Lung (tissue), 16 donors: ENCODE results near the gene ARMCX6. TPM values are rescaled to one million over a fixed set of nuclear protein-coding genes. Genes with fewer than 3 reads are reported as not detected.
A peak's percentile ranks its signal among the peaks of the same experiment; 100 is the strongest.

Source experiments
- ATAC-seq: fragments of 200-7000 bp; cut with Tn5 transposase; one replicate; pipeline ENCODE4 v1.9.1; 2020; ENCODE audit warnings: moderate number of reproducible peaks; ENCODE audit not compliant: insufficient read depth, low FRiP score
- DNase-seq, 3 donors: peaks; one replicate each; pipeline ENCODE4 v3.0.0-alpha.2; 2013 to 2017
- H3K27ac ChIP-seq, 2 donors: one replicate each; pipeline ENCODE4 v1.5.1; 2013; ENCODE audit warnings: mild to moderate bottlenecking in 2 of 2, moderate library complexity in 2 of 2, control low read depth in 1 of 2, inconsistent platforms in 1 of 2, low read depth in 1 of 2, low read length in 1 of 2
- H3K27me3 ChIP-seq, 3 donors: one replicate each; pipeline ENCODE4 v1.5.1; 2013; ENCODE audit warnings: low read length in 2 of 3; ENCODE audit not compliant: control insufficient read depth in 3 of 3, insufficient read depth in 3 of 3
- H3K36me3 ChIP-seq, 4 donors: one replicate each; pipeline ENCODE4 v1.5.1; 2013; ENCODE audit warnings: low read length in 4 of 4, mild to moderate bottlenecking in 1 of 4, moderate library complexity in 1 of 4; ENCODE audit not compliant: control insufficient read depth in 4 of 4, insufficient read depth in 4 of 4
- H3K4me1 ChIP-seq, 5 donors: one replicate each; pipeline ENCODE4 v1.5.1; 2013; ENCODE audit warnings: low read length in 5 of 5, mild to moderate bottlenecking in 2 of 5, moderate library complexity in 1 of 5; ENCODE audit not compliant: control insufficient read depth in 5 of 5, insufficient read depth in 5 of 5
- H3K4me3 ChIP-seq: one replicate; pipeline ENCODE4 v1.5.1; 2013; ENCODE audit warnings: mild to moderate bottlenecking, control low read depth, moderate library complexity
- H3K9ac ChIP-seq, 2 donors: one replicate each; pipeline ENCODE4 v1.5.1; 2013; ENCODE audit warnings: low read length in 2 of 2, control low read depth in 1 of 2; ENCODE audit not compliant: insufficient read depth in 1 of 2
- H3K9me3 ChIP-seq, 4 donors: one replicate each; pipeline ENCODE4 v1.5.1; 2013; ENCODE audit warnings: low read length in 3 of 4, mild to moderate bottlenecking in 1 of 4, moderate library complexity in 1 of 4; ENCODE audit not compliant: control insufficient read depth in 4 of 4, insufficient read depth in 3 of 4
- WGBS, 2 donors: extraction: QIAGEN DNeasy Blood & Tissue Kit; methylation state at CpG; one replicate each; pipeline ENCODE4 v1.1.7; 2013; 5-methylcytosine and 5-hydroxymethylcytosine counted together
- long read RNA-seq, 5 donors: transcript quantifications; one replicate each; lab custom pipeline, GENCODE V29; 2026
- polyA plus RNA-seq, 2 donors: library from polyadenylated mRNA; stranded (reverse); fragments of 200-250 nt; gene quantifications; one replicate each; pipeline ENCODE4 v1.2.1, GENCODE V29; 2013
- total RNA-seq, 2 donors: library from RNA; depleted of rRNA in 1 of 2; stranded (reverse); fragments of >200 nt in 1 of 2; gene quantifications; one replicate each; pipeline ENCODE4 v1.2.1, GENCODE V29; 2014 to 2021
- TF ChIP-seq, protein P1 (sequence below): IDR thresholded peaks from 2 replicates; pipeline ENCODE4 v1.5.1; 2012; ENCODE audit warnings: mild to moderate bottlenecking; ENCODE audit errors: control extremely low read depth, extremely low read depth
- donor health status: control.
- donor health status: control.
- donor health status: Bipolar disorder and iron deficiency.
- donor health status: healthy.
- donor health status: DM: yes; HTN: yes; CAD: no.

The ARMCX6 gene
- total RNA-seq, result 10 to 100 TPM; 40.1 to 51.8 TPM
- 10 to 100 TPM; 26.5 to 32.3 TPM for polyA plus RNA-seq
- long read RNA-seq, donor 1, transcript ARMCX6-201 (3 exons, 1,846 nt), result minor isoform, 13 of 36 reads
- long read RNA-seq, donor 1, transcript ARMCX6-206 (4 exons, 846 nt), result major isoform, 16 of 36 reads
- long read RNA-seq, donor 1, partial matches to known transcripts, result 0 of 36 reads
- long read RNA-seq, donor 1, other reads (novel, unspliced or antisense), result 5 of 36 reads
- long read RNA-seq, donor 2, transcript ARMCX6-201 (3 exons, 1,846 nt), result major isoform, 8 of 221 reads
- long read RNA-seq, donor 2, transcript ARMCX6-206 (4 exons, 846 nt), result minor isoform, 6 of 221 reads
- long read RNA-seq, donor 2, partial matches to known transcripts, result 199 of 221 reads
- long read RNA-seq, donor 2, other reads (novel, unspliced or antisense), result 7 of 221 reads
- long read RNA-seq, donor 3, transcript ARMCX6-206 (4 exons, 846 nt), result major isoform, 11 of 16 reads
- long read RNA-seq, donor 3, transcript ARMCX6-201 (3 exons, 1,846 nt), result minor isoform, 5 of 16 reads
- long read RNA-seq, donor 3, partial matches to known transcripts, result 0 of 16 reads
- long read RNA-seq, donor 3, other reads (novel, unspliced or antisense), result 0 of 16 reads
- long read RNA-seq, donor 4, transcript ARMCX6-201 (3 exons, 1,846 nt), result minor isoform, 5 of 15 reads
- long read RNA-seq, donor 4, transcript ARMCX6-206 (4 exons, 846 nt), result major isoform, 10 of 15 reads
- long read RNA-seq, donor 4, partial matches to known transcripts, result 0 of 15 reads
- long read RNA-seq, donor 4, other reads (novel, unspliced or antisense), result 0 of 15 reads
- long read RNA-seq, donor 5, transcript ARMCX6-206 (4 exons, 846 nt), result major isoform, 22 of 83 reads
- long read RNA-seq, donor 5, partial matches to known transcripts, result 13 of 83 reads
- long read RNA-seq, donor 5, other reads (novel, unspliced or antisense), result 44 of 83 reads

DNA sequence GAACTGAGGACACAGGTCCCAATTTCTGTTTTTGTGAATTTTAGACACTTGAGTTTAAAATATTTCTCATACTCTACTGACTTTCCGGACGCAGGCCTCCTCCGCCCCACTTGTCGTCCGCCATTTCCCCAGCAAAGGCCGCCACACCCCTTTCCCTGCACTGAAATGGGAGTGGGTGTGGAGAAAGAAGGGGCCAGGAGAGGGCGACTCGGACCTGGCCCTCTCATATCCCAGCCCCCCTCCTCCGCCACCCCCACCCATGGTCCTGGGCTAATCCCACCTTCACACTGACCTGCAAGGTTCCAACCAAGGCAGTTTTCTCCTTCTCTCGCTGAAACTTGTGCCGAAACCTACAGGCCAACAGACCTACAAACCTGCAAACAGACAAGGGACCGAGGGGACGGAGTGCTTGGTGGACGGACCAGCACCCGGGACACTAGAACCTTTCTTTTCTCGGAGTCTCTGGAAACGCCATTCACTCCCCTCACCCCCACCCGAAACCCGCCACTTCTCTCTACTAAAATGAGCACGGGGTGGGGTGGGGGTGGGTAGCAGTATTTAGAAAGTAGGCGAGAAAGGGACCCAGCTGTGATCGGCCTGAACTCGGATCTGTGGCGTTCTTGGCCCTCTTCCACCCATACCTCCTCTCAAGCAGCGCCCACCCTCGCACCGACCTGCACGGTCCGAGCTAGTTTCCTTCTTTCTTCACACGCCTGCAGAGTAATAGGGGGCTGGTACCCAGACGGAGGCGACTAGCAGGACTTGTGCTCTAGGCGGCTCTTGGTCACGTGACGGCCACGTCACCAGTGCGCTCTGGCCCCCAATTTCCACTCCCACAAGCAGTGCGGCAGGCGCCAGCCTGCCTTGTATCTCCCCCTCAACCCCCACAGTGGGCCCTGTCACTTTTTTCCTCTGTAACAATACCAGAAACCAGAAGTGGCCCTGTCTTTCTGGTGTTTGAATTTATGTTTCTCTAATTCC lies at the start of gene ARMCX6:
TSS of gene ARMCX6 (minus strand) at position 790 of the 981 bp plus-strand sequence. CDS start 1,380 bp downstream, outside the sequence.
- H3K27me3 ChIP-seq, result peaks cover 0 to 6% (median 0%) of the 10 kb centered on the region in 3 donors
- TF ChIP-seq, protein P1, sequence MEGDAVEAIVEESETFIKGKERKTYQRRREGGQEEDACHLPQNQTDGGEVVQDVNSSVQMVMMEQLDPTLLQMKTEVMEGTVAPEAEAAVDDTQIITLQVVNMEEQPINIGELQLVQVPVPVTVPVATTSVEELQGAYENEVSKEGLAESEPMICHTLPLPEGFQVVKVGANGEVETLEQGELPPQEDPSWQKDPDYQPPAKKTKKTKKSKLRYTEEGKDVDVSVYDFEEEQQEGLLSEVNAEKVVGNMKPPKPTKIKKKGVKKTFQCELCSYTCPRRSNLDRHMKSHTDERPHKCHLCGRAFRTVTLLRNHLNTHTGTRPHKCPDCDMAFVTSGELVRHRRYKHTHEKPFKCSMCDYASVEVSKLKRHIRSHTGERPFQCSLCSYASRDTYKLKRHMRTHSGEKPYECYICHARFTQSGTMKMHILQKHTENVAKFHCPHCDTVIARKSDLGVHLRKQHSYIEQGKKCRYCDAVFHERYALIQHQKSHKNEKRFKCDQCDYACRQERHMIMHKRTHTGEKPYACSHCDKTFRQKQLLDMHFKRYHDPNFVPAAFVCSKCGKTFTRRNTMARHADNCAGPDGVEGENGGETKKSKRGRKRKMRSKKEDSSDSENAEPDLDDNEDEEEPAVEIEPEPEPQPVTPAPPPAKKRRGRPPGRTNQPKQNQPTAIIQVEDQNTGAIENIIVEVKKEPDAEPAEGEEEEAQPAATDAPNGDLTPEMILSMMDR, result no peak
- H3K4me1 ChIP-seq, result peaks cover 0 to 14% (median 2%) of the 10 kb centered on the region in 5 donors
- H3K27ac ChIP-seq, result peak within 1 kb of the TSS; percentile 76 to 86
- H3K9me3 ChIP-seq, result peaks cover 0 to 2% (median 0%) of the 10 kb centered on the region in 4 donors
- peak within 1 kb of the TSS; percentile 74 for H3K4me3 ChIP-seq
- DNase-seq, result peak; percentile 87 to 93 (median 89)
- H3K9ac ChIP-seq, result peak within 1 kb of the TSS; percentile 33 to 91
- ATAC-seq, result peak; percentile 80
- 0 to 32% methylated on average over 21 to 39 of the region's 39 CpGs for WGBS, 2 donors
- H3K36me3 ChIP-seq, result no peaks in the 10 kb centered on the region

DNA sequence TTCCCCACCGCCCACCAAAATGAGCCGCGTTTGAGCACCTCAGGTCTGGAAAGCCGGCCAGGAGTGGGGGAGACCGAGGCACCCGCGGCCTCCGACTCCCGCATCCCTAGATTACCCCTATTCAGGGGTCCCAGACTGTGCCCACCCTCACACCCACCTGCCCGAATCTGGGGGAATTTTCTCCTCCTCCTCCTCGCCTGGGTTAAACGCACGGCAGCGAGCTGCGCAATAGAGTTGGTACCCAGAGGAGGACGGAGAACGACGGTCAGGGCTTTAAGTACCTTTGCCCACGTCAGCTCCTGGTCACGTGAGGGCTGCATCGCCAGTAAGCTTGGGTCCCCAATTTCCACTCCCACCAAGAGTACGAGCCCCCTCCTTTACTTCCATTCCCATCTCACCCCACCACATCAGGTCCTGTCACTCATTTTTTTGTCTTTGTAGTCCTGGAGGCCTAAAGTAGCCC lies 41.8 kb upstream of the ARMCX6 start, which contains the start of gene ARMCX2:
TSS of gene ARMCX2 (minus strand) at position 250 of the 463 bp plus-strand sequence. CDS start 2,262 bp downstream, outside the sequence.
- peak within 1 kb of the TSS in 1 of 2 donors; percentile 51 for H3K27ac ChIP-seq
- peak; percentile 62 to 84 (median 74) for DNase-seq
- H3K4me3 ChIP-seq, result peak within 1 kb of the TSS; percentile 45
- no peaks in the 10 kb centered on the region for H3K36me3 ChIP-seq
- peaks cover 0 to 2% (median 0%) of the 10 kb centered on the region in 5 donors for H3K4me1 ChIP-seq
- peaks cover 3 to 23% (median 8%) of the 10 kb centered on the region in 3 donors for H3K27me3 ChIP-seq
- no peaks in the 10 kb centered on the region for H3K9me3 ChIP-seq
- TF ChIP-seq, protein P1, result no peak
- no peak for ATAC-seq
- peak within 1 kb of the TSS; percentile 52 to 83 for H3K9ac ChIP-seq
- WGBS, 2 donors, result 3 to 30% methylated on average over 19 to 22 of the region's 22 CpGs
